ENCODE results near the gene USP44.

GRCh38 chr12:95538006-95538405 is 13.3 kb downstream of the USP44 start:
- TF ChIP-seq CTCF (IDR thresholded peaks at IDR 0.05 in 8 of 11, conservative IDR thresholded peaks at IDR 0.05 in 3 of 11) (no peak), POLR2A (IDR thresholded peaks at IDR 0.05) (no peak), POLR2AphosphoS5 (IDR thresholded peaks at IDR 0.05) (no peak)

All from spleen (tissue), 7 donors.